Uterus (tissue), 4 donors: ENCODE results near the gene GALNT7. TPM values are rescaled to one million over a fixed set of nuclear protein-coding genes. Genes with fewer than 3 reads are reported as not detected.

Source experiments
- DNase-seq, 2 donors: peaks; one replicate each; pipeline ENCODE4 v3.0.0-alpha.2; 2019 to 2020
- H3K27ac ChIP-seq, 2 donors: fragments of 200-600 bp; sonication (generic); 1 replicate in 1 of 2; 2 replicates in 1 of 2; pipeline ENCODE4 v1.5.1; 2016 to 2018
- H3K27me3 ChIP-seq, 2 donors: fragments of 200-600 bp; sonication (generic); one replicate each; pipeline ENCODE4 v1.5.1; 2018 to 2019; ENCODE audit warnings: control low read depth in 1 of 2
- H3K36me3 ChIP-seq, 2 donors: fragments of 200-600 bp; sonication (generic); one replicate each; pipeline ENCODE4 v1.5.1; 2019; ENCODE audit warnings: control low read depth in 1 of 2
- H3K4me1 ChIP-seq, 2 donors: fragments of 200-600 bp; sonication (generic); one replicate each; pipeline ENCODE4 v1.5.1; 2018 to 2019; ENCODE audit warnings: control low read depth in 1 of 2
- H3K4me3 ChIP-seq, 2 donors: fragments of 200-600 bp; sonication (generic); 1 replicate in 1 of 2; 2 replicates in 1 of 2; pipeline ENCODE4 v1.5.1; 2018 to 2019; ENCODE audit warnings: mild to moderate bottlenecking in 1 of 2
- H3K9me3 ChIP-seq, 2 donors: fragments of 200-600 bp; sonication (generic); one replicate each; pipeline ENCODE4 v1.5.1; 2019; ENCODE audit warnings: control low read depth in 1 of 2
- CTCF ChIP-seq, 4 experiments: fragments of 200-600 bp in 2 of 4; fragments of 450-650 bp in 2 of 4; sonication (generic) in 2 of 4; IDR thresholded peaks; one replicate each; pipeline ENCODE4 v1.5.1; 2016 to 2019; ENCODE audit warnings: antibody characterized with exemption in 4 of 4, mild to moderate bottlenecking in 2 of 4, moderate library complexity in 1 of 4
- POLR2A ChIP-seq, 2 donors: fragments of 450-650 bp; IDR thresholded peaks; one replicate each; pipeline ENCODE4 v1.6.1; 2016; ENCODE audit warnings: antibody characterized with exemption in 2 of 2, mild to moderate bottlenecking in 1 of 2, moderate library complexity in 1 of 2
- intact Hi-C: fragments of 100-400 bp; cut with DNase I; formaldehyde crosslinking; loops from one replicate; pipeline ENCODE4 v1.15.1; 2023; ENCODE audit warnings: low total_unique reads
- total RNA-seq, 4 donors: library from RNA; depleted of rRNA in 3 of 4; stranded (reverse); fragments of >200 nt in 3 of 4; gene quantifications; one replicate each; pipeline versions ENCODE4 v1.1.0 to v1.2.4, GENCODE V29; 2014 to 2023
- donor health status: DM: yes; HTN: yes; CAD: no.

The GALNT7 gene
- total RNA-seq, 4 donors from 2014 or later, result 7.7 to 48.2 (median 19.2) TPM

GRCh38 chr4:173125216-173125812, 43.3 kb upstream of the GALNT7 start:
- H3K27ac ChIP-seq, result no peak overlapping the region
- intact Hi-C loops, result no loop called here
- TF ChIP-seq POLR2A (IDR thresholded peaks at IDR 0.05) (no peak), CTCF (IDR thresholded peaks at IDR 0.05) (no peak)
- no peaks in the 10 kb centered on the region for H3K4me1 ChIP-seq
- no peaks in the 10 kb centered on the region for H3K9me3 ChIP-seq
- H3K4me3 ChIP-seq, result no peak overlapping the region
- no peaks in the 10 kb centered on the region for H3K27me3 ChIP-seq
- H3K36me3 ChIP-seq, result no peaks in the 10 kb centered on the region
- DNase-seq, result no peak

- TF ChIP-seq POLR2A (IDR thresholded peaks at IDR 0.05), result no peak
- no peak for TF ChIP-seq CTCF (IDR thresholded peaks at IDR 0.05)
- intact Hi-C loops, result no loop called here
- H3K36me3 ChIP-seq, result no peaks in the 10 kb centered on the region
Observed at GRCh38 chr4:173128199-173128890, 40.3 kb upstream of the GALNT7 start.

GRCh38 chr4:173130687-173131086, 37.9 kb upstream of the GALNT7 start:
- no peaks in the 10 kb centered on the region for H3K27me3 ChIP-seq
- no peaks in the 10 kb centered on the region for H3K4me1 ChIP-seq
- TF ChIP-seq CTCF (IDR thresholded peaks at IDR 0.05), result no peak
- TF ChIP-seq POLR2A (IDR thresholded peaks at IDR 0.05), result no peak
- H3K36me3 ChIP-seq, result no peaks in the 10 kb centered on the region
- DNase-seq, result no peak
- no peaks in the 10 kb centered on the region for H3K9me3 ChIP-seq
- no peak overlapping the region for H3K4me3 ChIP-seq
- intact Hi-C loops, result no loop called here
- no peak overlapping the region for H3K27ac ChIP-seq

More at GRCh38 chr4:173128199-173128890, 40.3 kb upstream of the GALNT7 start:
- H3K4me3 ChIP-seq, result no peak overlapping the region
- H3K9me3 ChIP-seq, result no peaks in the 10 kb centered on the region
- H3K27me3 ChIP-seq, result no peaks in the 10 kb centered on the region
- no peaks in the 10 kb centered on the region for H3K4me1 ChIP-seq
- no peak for DNase-seq
- H3K27ac ChIP-seq, result no peak overlapping the region

GRCh38 chr4:173134426-173134825, 34.2 kb upstream of the GALNT7 start:
- TF ChIP-seq POLR2A (IDR thresholded peaks at IDR 0.05), result no peak
- TF ChIP-seq CTCF (IDR thresholded peaks at IDR 0.05), result no peak
- Histone ChIP-seq H3K9me3 (no peaks in the 10 kb centered on the region), H3K27me3 (no peaks in the 10 kb centered on the region), H3K4me3 (no peak overlapping the region), H3K4me1 (no peaks in the 10 kb centered on the region), H3K36me3 (no peaks in the 10 kb centered on the region), H3K27ac (no peak overlapping the region)
- DNase-seq, result no peak
- intact Hi-C loops, result no loop called here

- Histone ChIP-seq H3K4me1 (no peaks in the 10 kb centered on the region), H3K27me3 (no peaks in the 10 kb centered on the region), H3K27ac (no peak overlapping the region), H3K9me3 (no peaks in the 10 kb centered on the region), H3K4me3 (no peak overlapping the region), H3K36me3 (no peaks in the 10 kb centered on the region)
- intact Hi-C loops, result no loop called here
- DNase-seq, result no peak
- TF ChIP-seq POLR2A (IDR thresholded peaks at IDR 0.05), result no peak
Observed at GRCh38 chr4:173135241-173135847, 33.3 kb upstream of the GALNT7 start.
